Fibroblast of mammary gland (primary cell): ENCODE results near the gene SMR3B.

Experiments
- DNase-seq: peaks from one replicate; pipeline ENCODE4 v3.0.0-alpha.2; 2010; ENCODE audit warnings: low read depth
- H3K4me3 ChIP-seq: 2 replicates; pipeline ENCODE4 v1.5.1; 2011; ENCODE audit warnings: low read depth, mild to moderate bottlenecking, low read length, moderate library complexity; ENCODE audit not compliant: control insufficient read depth
- TF ChIP-seq, protein P1 (sequence below): conservative IDR thresholded peaks from 2 replicates; pipeline ENCODE4 v1.5.1; 2011; ENCODE audit warnings: low read depth, low read length, inconsistent platforms; ENCODE audit not compliant: control insufficient read depth, insufficient read depth

The SMR3B gene

DNA sequence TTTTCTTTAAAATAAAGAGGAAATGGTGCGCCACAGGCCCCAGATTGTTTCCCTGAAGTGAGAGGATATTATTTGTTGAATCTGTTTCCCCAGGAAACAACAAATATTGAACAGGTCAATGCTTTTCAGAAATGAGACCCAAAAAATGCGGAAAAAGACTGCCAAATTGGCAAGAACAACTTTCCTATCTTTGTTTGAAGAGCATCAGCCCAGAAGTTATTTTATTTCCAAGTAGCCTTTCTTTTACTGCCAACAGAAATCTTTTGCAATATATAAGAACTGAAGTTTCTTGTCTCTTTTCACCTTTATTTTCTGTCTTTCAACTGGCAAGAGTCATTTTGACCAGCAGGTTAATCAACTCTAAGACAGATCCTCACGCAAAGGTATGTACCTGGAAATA is 22.5 kb upstream of the SMR3B start, which contains the start of gene SMR3A:
SMR3A (plus strand) TSS at position 301 of the 400 bp plus-strand sequence. CDS start 1,356 bp downstream, outside the sequence.
- TF ChIP-seq, protein P1, sequence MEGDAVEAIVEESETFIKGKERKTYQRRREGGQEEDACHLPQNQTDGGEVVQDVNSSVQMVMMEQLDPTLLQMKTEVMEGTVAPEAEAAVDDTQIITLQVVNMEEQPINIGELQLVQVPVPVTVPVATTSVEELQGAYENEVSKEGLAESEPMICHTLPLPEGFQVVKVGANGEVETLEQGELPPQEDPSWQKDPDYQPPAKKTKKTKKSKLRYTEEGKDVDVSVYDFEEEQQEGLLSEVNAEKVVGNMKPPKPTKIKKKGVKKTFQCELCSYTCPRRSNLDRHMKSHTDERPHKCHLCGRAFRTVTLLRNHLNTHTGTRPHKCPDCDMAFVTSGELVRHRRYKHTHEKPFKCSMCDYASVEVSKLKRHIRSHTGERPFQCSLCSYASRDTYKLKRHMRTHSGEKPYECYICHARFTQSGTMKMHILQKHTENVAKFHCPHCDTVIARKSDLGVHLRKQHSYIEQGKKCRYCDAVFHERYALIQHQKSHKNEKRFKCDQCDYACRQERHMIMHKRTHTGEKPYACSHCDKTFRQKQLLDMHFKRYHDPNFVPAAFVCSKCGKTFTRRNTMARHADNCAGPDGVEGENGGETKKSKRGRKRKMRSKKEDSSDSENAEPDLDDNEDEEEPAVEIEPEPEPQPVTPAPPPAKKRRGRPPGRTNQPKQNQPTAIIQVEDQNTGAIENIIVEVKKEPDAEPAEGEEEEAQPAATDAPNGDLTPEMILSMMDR = no peak
- DNase-seq = no peak
- no peak within 1 kb of the TSS for H3K4me3 ChIP-seq

DNA sequence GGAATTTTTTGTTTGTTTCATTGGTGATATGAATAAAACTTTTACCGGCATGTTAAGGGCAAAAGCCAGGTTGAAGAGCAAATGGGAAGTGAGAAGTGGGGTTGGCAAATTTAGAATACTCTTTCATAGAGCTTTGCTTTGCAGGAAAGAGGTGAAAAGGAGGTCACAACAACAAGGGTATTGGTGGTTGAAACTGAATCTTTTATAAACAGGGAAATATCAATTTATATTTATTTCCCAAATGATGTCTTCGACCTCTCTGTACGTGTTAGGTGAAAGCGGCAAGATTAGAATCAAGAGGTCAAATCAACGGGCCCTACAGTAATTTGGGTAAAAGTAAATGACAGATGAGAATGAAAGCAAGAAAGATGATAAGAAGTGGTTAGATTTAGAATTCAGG is 18.9 kb upstream of the SMR3B start:
- TF ChIP-seq, protein P1 = no peak
- no peak overlapping the region for H3K4me3 ChIP-seq
- no peak for DNase-seq

DNA sequence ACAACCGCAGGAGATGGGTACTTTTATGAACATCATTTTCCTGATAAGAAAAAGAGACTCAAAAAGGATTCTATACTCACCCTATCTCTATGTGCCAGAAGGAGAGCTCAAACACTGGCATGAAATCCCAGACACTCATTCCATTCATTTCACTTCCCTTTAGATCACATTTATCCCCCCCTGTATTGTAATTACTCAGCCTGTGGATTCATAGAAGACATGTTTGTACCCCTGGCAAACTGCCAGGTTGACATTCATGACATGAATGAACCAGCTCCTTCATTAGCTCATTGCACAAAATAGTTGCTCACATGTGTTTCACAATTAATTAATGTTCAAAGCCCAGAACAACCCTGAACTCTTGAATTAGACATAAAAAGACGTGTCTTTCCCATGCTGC is 17.5 kb upstream of the SMR3B start:
- no peak overlapping the region for H3K4me3 ChIP-seq
- no peak for DNase-seq
- TF ChIP-seq, protein P1 = no peak

DNA sequence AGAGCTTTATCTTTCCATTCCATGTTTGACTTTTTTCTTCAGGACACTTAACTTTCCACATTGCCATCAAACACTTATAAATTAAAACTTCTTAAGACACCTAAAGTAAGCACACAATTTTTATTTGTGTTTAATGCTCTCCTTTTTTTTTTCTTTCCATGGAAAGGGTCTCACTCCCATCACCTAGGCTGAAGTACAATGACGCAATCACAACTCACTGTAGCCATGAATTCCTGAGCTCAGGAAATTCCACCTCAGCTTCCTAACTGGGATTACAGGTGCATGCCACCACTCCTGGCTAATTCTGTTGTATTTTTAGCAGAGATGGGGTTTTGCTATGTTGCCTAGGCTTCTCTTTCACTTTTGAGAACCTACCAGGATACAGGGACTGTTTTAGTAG is 15.1 kb upstream of the SMR3B start:
- no peak for DNase-seq
- TF ChIP-seq, protein P1 = no peak
- H3K4me3 ChIP-seq = no peak overlapping the region

DNA sequence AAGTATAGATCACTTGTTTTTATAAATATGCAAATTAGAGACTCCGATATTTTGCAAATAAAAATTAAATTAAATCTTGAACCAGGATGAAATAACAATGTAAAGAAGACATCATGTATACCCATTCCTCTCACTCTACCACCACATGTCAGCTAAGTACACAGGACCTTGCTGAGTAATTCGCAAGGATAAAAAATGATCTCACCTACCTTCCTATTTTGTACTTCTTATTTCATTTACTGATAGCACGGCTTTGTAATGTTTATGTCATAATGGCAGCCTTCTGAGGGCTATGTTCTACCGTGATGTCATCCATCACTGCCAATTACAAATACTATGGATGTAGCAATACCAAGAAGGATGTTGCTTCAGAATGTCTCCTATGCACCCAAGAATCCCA is 10.9 kb upstream of the SMR3B start:
- no peak for DNase-seq
- TF ChIP-seq, protein P1 = no peak

DNA sequence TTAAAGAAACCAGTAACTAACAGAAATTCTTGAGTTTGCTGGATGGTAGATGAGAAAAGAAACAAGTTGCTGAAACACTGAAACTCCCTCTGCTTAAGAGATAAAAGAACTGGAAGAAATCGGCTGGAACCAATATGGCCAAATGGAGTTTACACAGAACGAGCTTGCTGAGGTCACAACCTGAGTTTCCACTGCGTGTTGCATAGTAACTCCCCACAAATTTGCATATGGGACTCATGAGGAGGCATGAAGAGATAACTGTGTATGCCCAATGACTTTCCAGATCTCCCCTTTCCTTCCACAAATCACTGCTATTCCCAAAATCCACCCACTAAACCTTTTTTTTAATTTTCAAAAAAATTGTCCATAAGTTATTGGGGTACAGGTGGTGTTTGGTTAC is 10.2 kb upstream of the SMR3B start:
- TF ChIP-seq, protein P1 = no peak

More for the DNA sequence above, 10.9 kb upstream of the SMR3B start:
- no peak overlapping the region for H3K4me3 ChIP-seq

DNA sequence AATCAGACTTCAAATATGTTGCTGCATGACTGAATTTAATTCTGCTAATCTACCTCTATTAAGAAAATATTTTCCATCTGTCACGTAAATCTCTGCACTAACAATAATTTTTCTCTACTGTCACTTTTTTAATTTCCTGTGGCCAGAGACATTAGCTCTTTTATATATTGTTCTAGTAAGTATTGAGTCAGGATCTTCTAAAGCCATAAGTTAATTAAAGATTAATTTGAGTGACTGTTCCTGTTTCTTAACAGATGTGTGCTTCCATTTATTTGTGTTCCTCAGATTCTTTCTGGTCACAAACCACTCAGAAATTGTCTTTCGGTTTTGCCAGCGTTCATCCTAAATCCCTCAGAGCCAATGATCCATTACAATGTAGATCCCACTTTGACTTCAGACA is 2.4 kb upstream of the SMR3B start:
- TF ChIP-seq, protein P1 = no peak

More for the DNA sequence above, 10.2 kb upstream of the SMR3B start:
- no peak for DNase-seq
- H3K4me3 ChIP-seq = no peak overlapping the region

More for the DNA sequence above, 2.4 kb upstream of the SMR3B start:
- no peak for DNase-seq
- H3K4me3 ChIP-seq = no peak overlapping the region
